ENCODE data around the gene SHCBP1.
A peak's percentile ranks its signal among the peaks of the same experiment; 100 is the strongest.
"Not testable (repeated sequence)": the region's sequence is repeated elsewhere in the genome, so short reads cannot be mapped to it uniquely, and the experiment has no call there.

The SHCBP1 gene

DNA sequence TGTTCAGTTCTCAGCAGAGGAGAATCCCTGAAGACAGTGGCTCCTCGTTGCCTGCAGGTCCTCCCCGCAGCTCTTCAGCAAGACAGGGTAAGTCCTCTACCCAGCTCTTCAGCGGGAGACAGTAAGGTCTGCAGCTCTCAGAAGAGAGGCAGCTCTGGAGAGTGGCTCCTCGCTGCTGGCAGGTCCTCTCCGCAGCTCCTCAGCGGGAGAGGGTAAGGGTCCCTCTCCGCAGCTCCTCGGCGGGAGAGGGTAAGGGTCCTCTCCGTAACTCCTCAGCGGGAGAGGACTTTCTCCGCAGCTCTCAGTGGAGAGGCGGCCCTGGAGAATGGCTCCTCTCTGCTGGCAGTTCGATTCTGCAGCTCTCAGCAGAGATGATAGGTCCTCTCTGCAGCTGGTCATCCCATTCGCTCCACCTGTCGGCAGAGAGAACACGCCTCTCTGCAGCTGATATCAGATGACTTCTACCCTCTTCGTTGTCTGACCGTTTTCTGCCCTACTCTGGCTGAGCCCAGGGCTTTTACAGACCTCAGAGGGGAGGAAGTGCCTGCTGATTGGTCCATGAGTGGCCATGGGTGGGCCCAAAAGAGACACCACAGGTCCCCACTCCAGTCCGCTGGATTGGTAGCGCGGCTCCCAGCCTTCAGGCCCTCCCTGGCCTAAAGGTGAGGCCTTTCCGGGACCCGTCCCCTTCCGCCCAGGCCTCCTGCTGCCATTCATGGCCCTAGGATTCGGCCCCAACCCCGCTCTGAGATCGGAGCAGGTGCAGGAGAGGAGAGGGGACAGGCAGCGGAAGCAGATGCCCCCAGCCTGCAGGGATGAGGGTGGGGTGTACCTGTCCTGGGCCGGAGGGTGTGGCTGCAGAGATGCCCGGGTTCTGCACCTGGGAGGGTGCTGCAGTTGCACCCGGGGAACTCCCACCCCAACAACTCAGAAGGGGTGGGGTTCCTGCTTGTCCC, 11.9 kb upstream of the SHCBP1 start:
- Histone ChIP-seq H3K27me3 (ENCODE audit: control insufficient read depth in 5 of 5, insufficient read depth in 4 of 5, low read length in 5 of 5) (no peaks in the 10 kb centered on the region), H3K9ac (ENCODE audit: low read length in 5 of 5) (no peak overlapping the region), H3K9me3 (ENCODE audit: control insufficient read depth in 5 of 5, low read length in 5 of 5) (no peaks in the 10 kb centered on the region), H3K4me3 (ENCODE audit: low read depth in 1 of 5, low read length in 5 of 5) (no peak overlapping the region), H3K27ac (ENCODE audit: low read depth, low read length) (no peak overlapping the region), H3K36me3 (ENCODE audit: control insufficient read depth in 5 of 5, insufficient read depth in 5 of 5, low read length in 5 of 5) (no peaks in the 10 kb centered on the region), H3K4me1 (ENCODE audit: control insufficient read depth in 5 of 5, insufficient read depth in 5 of 5, low read length in 5 of 5) (peaks cover 0 to 10% (median 3%) of the 10 kb centered on the region in 5 donors)

GRCh38 chr16:46629331-46630219, 8.4 kb upstream of the SHCBP1 start:
- Histone ChIP-seq H3K9me3 (ENCODE audit: control insufficient read depth in 5 of 5, low read length in 5 of 5) (no peaks in the 10 kb centered on the region), H3K9ac (ENCODE audit: low read length in 5 of 5) (peak overlapping the region in 2 of 5 donors; percentile 11 to 26), H3K4me3 (ENCODE audit: low read depth in 1 of 5, low read length in 5 of 5) (no peak overlapping the region), H3K36me3 (ENCODE audit: control insufficient read depth in 5 of 5, insufficient read depth in 5 of 5, low read length in 5 of 5) (no peaks in the 10 kb centered on the region), H3K27me3 (ENCODE audit: control insufficient read depth in 5 of 5, insufficient read depth in 4 of 5, low read length in 5 of 5) (no peaks in the 10 kb centered on the region), H3K27ac (ENCODE audit: low read depth, low read length) (no peak overlapping the region), H3K4me1 (ENCODE audit: control insufficient read depth in 5 of 5, insufficient read depth in 5 of 5, low read length in 5 of 5) (peaks cover 0 to 10% (median 3%) of the 10 kb centered on the region in 5 donors)

- H3K27me3 ChIP-seq (ENCODE audit: control insufficient read depth in 5 of 5, insufficient read depth in 4 of 5, low read length in 5 of 5), result no peaks in the 10 kb centered on the region
- H3K4me3 ChIP-seq (ENCODE audit: low read depth in 1 of 5, low read length in 5 of 5), result no peak overlapping the region
- H3K36me3 ChIP-seq (ENCODE audit: control insufficient read depth in 5 of 5, insufficient read depth in 5 of 5, low read length in 5 of 5), result no peaks in the 10 kb centered on the region
- no peaks in the 10 kb centered on the region for H3K9me3 ChIP-seq (ENCODE audit: control insufficient read depth in 5 of 5, low read length in 5 of 5)
- no peak overlapping the region for H3K9ac ChIP-seq (ENCODE audit: low read length in 5 of 5)
- no peak overlapping the region for H3K27ac ChIP-seq (ENCODE audit: low read depth, low read length)
- peaks cover 0 to 10% (median 3%) of the 10 kb centered on the region in 5 donors for H3K4me1 ChIP-seq (ENCODE audit: control insufficient read depth in 5 of 5, insufficient read depth in 5 of 5, low read length in 5 of 5)
Observed at GRCh38 chr16:46627746-46628145, 6.6 kb upstream of the SHCBP1 start.

GRCh38 chr16:46626681-46627080, 5.5 kb upstream of the SHCBP1 start:
- not testable (repeated sequence) for H3K36me3 ChIP-seq (ENCODE audit: control insufficient read depth in 5 of 5, insufficient read depth in 5 of 5, low read length in 5 of 5); H3K9ac ChIP-seq (ENCODE audit: low read length in 5 of 5); H3K27me3 ChIP-seq (ENCODE audit: control insufficient read depth in 5 of 5, insufficient read depth in 4 of 5, low read length in 5 of 5); H3K4me3 ChIP-seq (ENCODE audit: low read depth in 1 of 5, low read length in 5 of 5); H3K9me3 ChIP-seq (ENCODE audit: control insufficient read depth in 5 of 5, low read length in 5 of 5); H3K27ac ChIP-seq (ENCODE audit: low read depth, low read length)
- H3K4me1 ChIP-seq (ENCODE audit: control insufficient read depth in 5 of 5, insufficient read depth in 5 of 5, low read length in 5 of 5), result peaks cover 0 to 11% (median 6%) of the 10 kb centered on the region in 5 donors

DNA sequence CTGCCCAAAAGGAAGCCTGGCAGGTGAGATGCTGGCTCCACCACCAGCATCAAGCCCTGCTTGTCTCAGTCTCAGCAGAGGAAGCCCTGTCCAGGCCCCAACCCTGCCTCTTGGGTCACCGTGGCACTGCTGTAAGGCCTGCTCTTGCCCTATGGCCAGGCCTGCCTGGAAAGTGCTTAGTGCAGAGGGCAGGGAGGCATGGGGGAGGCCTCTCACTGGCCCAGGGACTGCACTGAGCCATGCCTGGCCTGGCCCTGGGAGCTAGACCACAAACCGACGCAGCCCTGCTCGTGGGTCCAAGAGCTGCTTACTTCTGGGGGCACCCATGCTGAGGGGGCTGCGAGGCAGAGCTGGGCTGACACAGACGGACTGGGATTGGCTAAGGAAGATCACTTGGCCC, 3.7 kb upstream of the SHCBP1 start:
- peaks cover 2 to 24% (median 16%) of the 10 kb centered on the region in 5 donors for H3K4me1 ChIP-seq (ENCODE audit: control insufficient read depth in 5 of 5, insufficient read depth in 5 of 5, low read length in 5 of 5)

DNA sequence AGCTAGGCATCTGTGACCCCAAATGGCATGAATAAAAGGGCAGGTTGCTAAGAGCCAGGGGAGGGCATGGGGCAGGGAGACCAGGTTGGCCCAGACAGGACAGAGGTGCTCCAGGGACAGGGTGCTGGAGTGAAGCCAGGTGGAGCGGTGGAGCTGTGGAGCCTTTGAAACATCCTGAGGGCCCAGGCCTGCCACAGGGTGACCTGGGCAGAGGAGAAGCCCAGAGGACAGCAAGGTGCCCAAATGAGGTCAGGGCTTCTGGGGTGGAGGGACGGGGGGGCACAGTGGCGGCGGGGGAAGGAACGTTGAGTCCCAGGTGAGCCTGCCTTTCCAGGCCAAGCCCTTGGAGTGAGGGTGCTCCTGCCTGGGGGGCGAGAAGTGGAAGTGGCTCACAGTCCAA, 2.5 kb upstream of the SHCBP1 start:
- H3K27ac ChIP-seq (ENCODE audit: low read depth, low read length); H3K36me3 ChIP-seq (ENCODE audit: control insufficient read depth in 5 of 5, insufficient read depth in 5 of 5, low read length in 5 of 5); H3K9me3 ChIP-seq (ENCODE audit: control insufficient read depth in 5 of 5, low read length in 5 of 5); H3K27me3 ChIP-seq (ENCODE audit: control insufficient read depth in 5 of 5, insufficient read depth in 4 of 5, low read length in 5 of 5); H3K4me3 ChIP-seq (ENCODE audit: low read depth in 1 of 5, low read length in 5 of 5); H3K9ac ChIP-seq (ENCODE audit: low read length in 5 of 5): not testable (repeated sequence)
- peaks cover 2 to 15% (median 12%) of the 10 kb centered on the region in 5 donors for H3K4me1 ChIP-seq (ENCODE audit: control insufficient read depth in 5 of 5, insufficient read depth in 5 of 5, low read length in 5 of 5)

More for the DNA sequence above, 3.7 kb upstream of the SHCBP1 start:
- not testable (repeated sequence) for H3K27ac ChIP-seq (ENCODE audit: low read depth, low read length); H3K9ac ChIP-seq (ENCODE audit: low read length in 5 of 5); H3K4me3 ChIP-seq (ENCODE audit: low read depth in 1 of 5, low read length in 5 of 5); H3K36me3 ChIP-seq (ENCODE audit: control insufficient read depth in 5 of 5, insufficient read depth in 5 of 5, low read length in 5 of 5); H3K9me3 ChIP-seq (ENCODE audit: control insufficient read depth in 5 of 5, low read length in 5 of 5); H3K27me3 ChIP-seq (ENCODE audit: control insufficient read depth in 5 of 5, insufficient read depth in 4 of 5, low read length in 5 of 5)

DNA sequence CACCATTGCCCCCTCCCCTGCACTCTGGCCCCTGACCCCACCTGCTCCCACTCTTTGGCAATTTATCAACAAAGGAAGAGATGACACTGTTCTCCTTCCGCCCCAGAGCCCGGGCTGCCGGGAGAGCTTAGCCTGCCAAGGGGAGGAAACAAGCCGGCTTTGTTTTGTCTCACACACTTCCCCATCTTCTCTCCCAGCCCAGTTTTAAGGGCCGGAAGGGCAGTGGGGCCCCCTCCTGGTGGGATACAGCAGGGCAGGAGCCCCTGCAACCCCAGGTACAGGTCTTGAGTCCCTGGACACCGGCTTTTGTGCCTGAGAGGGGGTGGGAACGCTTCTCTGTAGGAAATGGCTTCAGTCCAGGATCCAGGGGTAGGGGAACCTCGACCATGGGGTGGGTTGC, 2.1 kb upstream of the SHCBP1 start:
- H3K27ac ChIP-seq (ENCODE audit: low read depth, low read length); H3K9me3 ChIP-seq (ENCODE audit: control insufficient read depth in 5 of 5, low read length in 5 of 5): not testable (repeated sequence)

GRCh38 chr16:46621934-46622676, 926 bp upstream of the SHCBP1 start:
- no peaks in the 10 kb centered on the region for H3K9me3 ChIP-seq (ENCODE audit: control insufficient read depth in 5 of 5, low read length in 5 of 5)
- no peaks in the 10 kb centered on the region for H3K36me3 ChIP-seq (ENCODE audit: control insufficient read depth in 5 of 5, insufficient read depth in 5 of 5, low read length in 5 of 5)
- peaks cover 2 to 15% (median 12%) of the 10 kb centered on the region in 5 donors for H3K4me1 ChIP-seq (ENCODE audit: control insufficient read depth in 5 of 5, insufficient read depth in 5 of 5, low read length in 5 of 5)
- H3K4me3 ChIP-seq (ENCODE audit: low read depth in 1 of 5, low read length in 5 of 5), result no peak overlapping the region
- H3K9ac ChIP-seq (ENCODE audit: low read length in 5 of 5), result no peak overlapping the region
- H3K27ac ChIP-seq (ENCODE audit: low read depth, low read length), result no peak overlapping the region
- H3K27me3 ChIP-seq (ENCODE audit: control insufficient read depth in 5 of 5, insufficient read depth in 4 of 5, low read length in 5 of 5), result no peaks in the 10 kb centered on the region

More for the DNA sequence above, 2.1 kb upstream of the SHCBP1 start:
- not testable (repeated sequence) for H3K4me3 ChIP-seq (ENCODE audit: low read depth in 1 of 5, low read length in 5 of 5); H3K36me3 ChIP-seq (ENCODE audit: control insufficient read depth in 5 of 5, insufficient read depth in 5 of 5, low read length in 5 of 5); H3K9ac ChIP-seq (ENCODE audit: low read length in 5 of 5); H3K27me3 ChIP-seq (ENCODE audit: control insufficient read depth in 5 of 5, insufficient read depth in 4 of 5, low read length in 5 of 5)
- peaks cover 2 to 15% (median 12%) of the 10 kb centered on the region in 5 donors for H3K4me1 ChIP-seq (ENCODE audit: control insufficient read depth in 5 of 5, insufficient read depth in 5 of 5, low read length in 5 of 5)

- Histone ChIP-seq H3K4me3 (ENCODE audit: low read depth in 1 of 5, low read length in 5 of 5) (peak overlapping the region; percentile 61 to 78 (median 65)), H3K9me3 (ENCODE audit: control insufficient read depth in 5 of 5, low read length in 5 of 5) (no peaks in the 10 kb centered on the region), H3K36me3 (ENCODE audit: control insufficient read depth in 5 of 5, insufficient read depth in 5 of 5, low read length in 5 of 5) (no peaks in the 10 kb centered on the region), H3K4me1 (ENCODE audit: control insufficient read depth in 5 of 5, insufficient read depth in 5 of 5, low read length in 5 of 5) (peaks cover 2 to 15% (median 12%) of the 10 kb centered on the region in 5 donors), H3K27ac (ENCODE audit: low read depth, low read length) (no peak overlapping the region), H3K9ac (ENCODE audit: low read length in 5 of 5) (peak overlapping the region in 1 of 5 donors; percentile 67), H3K27me3 (ENCODE audit: control insufficient read depth in 5 of 5, insufficient read depth in 4 of 5, low read length in 5 of 5) (no peaks in the 10 kb centered on the region)
Observed at GRCh38 chr16:46620266-46621005, 743 bp downstream of the SHCBP1 start.
